ENCODE measurements around the gene CASP2. TPM values are rescaled to one million over a fixed set of nuclear protein-coding genes. Genes with fewer than 3 reads are reported as not detected.

Gene CASP2
- total and polyA plus RNA-seq, 4 donors, result 7.7 to 40.0 (median 23.3) TPM

DNA sequence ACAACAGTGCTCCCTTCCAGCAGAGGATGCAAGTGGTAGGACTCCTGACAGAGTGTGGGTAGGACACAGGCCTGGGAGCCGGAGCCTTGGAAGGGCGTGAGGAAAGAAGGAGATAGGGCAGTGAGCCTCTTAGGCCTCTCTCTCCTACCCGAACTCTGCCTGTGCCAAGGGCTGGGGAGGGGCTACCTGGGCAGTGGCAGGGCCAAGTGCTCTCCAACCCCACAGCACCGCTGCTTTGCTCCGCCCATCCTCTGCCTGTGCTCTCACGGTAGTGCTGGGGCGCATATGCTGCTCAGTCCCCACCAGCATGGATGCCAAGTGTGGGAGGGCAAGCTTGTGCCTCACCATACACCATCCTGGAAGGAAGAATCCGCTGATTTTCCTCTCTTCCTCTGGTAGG is 66.8 kb downstream of the CASP2 start:
- no peaks in the 10 kb centered on the region for H3K36me3 ChIP-seq (ENCODE audit: control insufficient read depth in 4 of 4, insufficient read depth in 4 of 4, low read length in 4 of 4)
- TF ChIP-seq, protein P1, sequence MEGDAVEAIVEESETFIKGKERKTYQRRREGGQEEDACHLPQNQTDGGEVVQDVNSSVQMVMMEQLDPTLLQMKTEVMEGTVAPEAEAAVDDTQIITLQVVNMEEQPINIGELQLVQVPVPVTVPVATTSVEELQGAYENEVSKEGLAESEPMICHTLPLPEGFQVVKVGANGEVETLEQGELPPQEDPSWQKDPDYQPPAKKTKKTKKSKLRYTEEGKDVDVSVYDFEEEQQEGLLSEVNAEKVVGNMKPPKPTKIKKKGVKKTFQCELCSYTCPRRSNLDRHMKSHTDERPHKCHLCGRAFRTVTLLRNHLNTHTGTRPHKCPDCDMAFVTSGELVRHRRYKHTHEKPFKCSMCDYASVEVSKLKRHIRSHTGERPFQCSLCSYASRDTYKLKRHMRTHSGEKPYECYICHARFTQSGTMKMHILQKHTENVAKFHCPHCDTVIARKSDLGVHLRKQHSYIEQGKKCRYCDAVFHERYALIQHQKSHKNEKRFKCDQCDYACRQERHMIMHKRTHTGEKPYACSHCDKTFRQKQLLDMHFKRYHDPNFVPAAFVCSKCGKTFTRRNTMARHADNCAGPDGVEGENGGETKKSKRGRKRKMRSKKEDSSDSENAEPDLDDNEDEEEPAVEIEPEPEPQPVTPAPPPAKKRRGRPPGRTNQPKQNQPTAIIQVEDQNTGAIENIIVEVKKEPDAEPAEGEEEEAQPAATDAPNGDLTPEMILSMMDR (IDR thresholded peaks at IDR 0.05; ENCODE audit: control extremely low read depth, extremely low read depth), result no peak
- WGBS, 2 donors, result 65 to 83% methylated on average over 6 to 8 of the region's 8 CpGs
- no peaks in the 10 kb centered on the region for H3K4me1 ChIP-seq (ENCODE audit: control insufficient read depth in 5 of 5, insufficient read depth in 5 of 5, low read length in 5 of 5)
- DNase-seq (peak in 1 of 3 donors; percentile 24), ATAC-seq (ENCODE audit: insufficient read depth, low FRiP score) (no peak)
- peaks cover 0 to 3% (median 0%) of the 10 kb centered on the region in 4 donors for H3K9me3 ChIP-seq (ENCODE audit: control insufficient read depth in 4 of 4, insufficient read depth in 3 of 4, low read length in 3 of 4)
- peaks cover 0 to 15% (median 3%) of the 10 kb centered on the region in 3 donors for H3K27me3 ChIP-seq (ENCODE audit: control insufficient read depth in 3 of 3, insufficient read depth in 3 of 3, low read length in 2 of 3)
- H3K9ac ChIP-seq (ENCODE audit: insufficient read depth in 1 of 2, low read length in 2 of 2), result no peak overlapping the region
- no peak overlapping the region for H3K27ac ChIP-seq (ENCODE audit: low read depth in 1 of 2, low read length in 1 of 2)
- H3K4me3 ChIP-seq, result no peak overlapping the region

DNA sequence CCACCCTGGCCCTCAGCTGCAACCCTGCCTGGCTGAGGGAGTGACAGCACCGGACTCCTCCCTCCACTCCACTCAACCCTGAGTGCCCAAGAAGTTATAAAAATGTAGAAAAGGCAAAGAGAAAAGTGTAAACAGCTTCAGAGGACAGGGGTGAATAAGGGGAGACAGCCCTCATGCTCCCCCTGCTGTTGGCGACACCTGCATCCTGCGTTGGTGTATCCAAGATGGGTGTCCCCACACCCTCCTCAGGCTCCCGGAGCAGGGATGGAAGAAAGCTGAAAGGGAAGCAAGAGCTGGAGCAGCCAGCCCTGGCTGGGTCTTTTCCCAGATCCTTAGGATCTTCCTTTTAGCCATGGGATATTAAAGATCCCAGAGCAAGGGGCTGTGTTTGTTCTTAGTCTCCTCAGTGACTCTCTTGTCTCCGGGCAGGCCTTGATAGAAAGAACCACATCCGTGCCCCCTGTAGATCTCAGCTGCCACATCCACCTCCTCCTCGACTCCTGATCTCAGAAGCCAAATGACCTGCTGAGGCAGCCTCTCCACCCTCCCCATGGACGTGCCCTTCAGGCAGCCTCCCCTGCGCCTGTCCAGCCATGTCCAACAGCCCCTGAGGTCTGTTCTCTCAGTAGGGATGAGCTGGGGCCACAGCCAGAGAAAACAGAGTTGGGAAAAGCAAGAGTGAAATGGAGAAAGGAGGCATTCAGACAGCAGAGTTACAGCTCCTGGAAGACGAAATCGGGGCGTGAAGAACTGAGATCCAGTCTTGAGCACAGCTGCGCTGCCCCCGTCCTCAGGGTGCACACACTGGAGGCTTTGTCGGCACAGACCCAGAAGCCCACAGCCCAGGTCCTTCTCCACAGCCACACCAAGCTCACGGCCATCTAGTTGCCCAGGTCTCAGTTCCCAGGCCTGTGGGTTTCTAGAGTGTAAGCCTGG is 67.6 kb downstream of the CASP2 start:
- Histone ChIP-seq H3K27me3 (ENCODE audit: control insufficient read depth in 3 of 3, insufficient read depth in 3 of 3, low read length in 2 of 3) (peaks cover 0 to 22% (median 3%) of the 10 kb centered on the region in 3 donors), H3K9me3 (ENCODE audit: control insufficient read depth in 4 of 4, insufficient read depth in 3 of 4, low read length in 3 of 4) (peaks cover 0 to 3% (median 0%) of the 10 kb centered on the region in 4 donors), H3K9ac (ENCODE audit: insufficient read depth in 1 of 2, low read length in 2 of 2) (no peak overlapping the region), H3K27ac (ENCODE audit: low read depth in 1 of 2, low read length in 1 of 2) (no peak overlapping the region), H3K4me1 (ENCODE audit: control insufficient read depth in 5 of 5, insufficient read depth in 5 of 5, low read length in 5 of 5) (no peaks in the 10 kb centered on the region), H3K36me3 (ENCODE audit: control insufficient read depth in 4 of 4, insufficient read depth in 4 of 4, low read length in 4 of 4) (no peaks in the 10 kb centered on the region), H3K4me3 (no peak overlapping the region)
- WGBS, 2 donors, result 88 to 95% methylated on average over 16 of the region's 16 CpGs
- TF ChIP-seq, protein P1 (IDR thresholded peaks at IDR 0.05; ENCODE audit: control extremely low read depth, extremely low read depth), result no peak
- ATAC-seq (ENCODE audit: insufficient read depth, low FRiP score) (no peak), DNase-seq (peak in 1 of 3 donors; percentile 18)

DNA sequence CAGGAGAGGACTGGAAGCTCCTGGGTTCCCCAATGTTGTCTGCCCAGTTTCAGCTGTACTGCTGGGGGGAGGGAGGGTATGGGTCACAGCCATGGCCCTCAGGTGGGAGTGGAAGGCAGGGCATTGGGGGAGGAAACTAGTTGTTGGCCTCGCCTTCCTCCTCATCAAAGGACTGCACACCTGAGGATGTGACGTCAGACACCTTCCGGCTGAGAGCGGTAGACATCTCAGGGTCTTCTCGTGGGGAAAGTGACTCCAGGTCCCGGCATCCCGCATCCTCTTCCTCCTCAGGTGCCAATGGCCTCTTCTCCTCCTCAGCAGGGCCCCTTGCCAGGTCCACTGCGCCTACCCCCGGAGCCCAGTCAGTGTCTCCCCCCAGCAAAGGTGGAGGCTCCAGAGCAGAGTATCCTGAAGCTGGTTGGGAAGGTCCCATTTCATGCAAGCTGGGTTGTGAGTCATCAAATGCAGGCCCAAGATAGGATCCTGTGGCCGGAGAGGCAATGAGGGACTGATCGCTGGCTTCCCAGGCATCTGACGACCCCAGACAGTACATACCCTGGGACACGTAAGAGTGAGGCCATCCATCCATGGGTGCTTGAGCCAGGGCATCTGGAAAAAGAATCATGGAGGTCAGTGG is 68.4 kb downstream of the CASP2 start:
- no peaks in the 10 kb centered on the region for H3K4me1 ChIP-seq (ENCODE audit: control insufficient read depth in 5 of 5, insufficient read depth in 5 of 5, low read length in 5 of 5)
- peaks cover 0 to 3% (median 0%) of the 10 kb centered on the region in 4 donors for H3K9me3 ChIP-seq (ENCODE audit: control insufficient read depth in 4 of 4, insufficient read depth in 3 of 4, low read length in 3 of 4)
- TF ChIP-seq, protein P1 (IDR thresholded peaks at IDR 0.05; ENCODE audit: control extremely low read depth, extremely low read depth), result no peak
- no peaks in the 10 kb centered on the region for H3K36me3 ChIP-seq (ENCODE audit: control insufficient read depth in 4 of 4, insufficient read depth in 4 of 4, low read length in 4 of 4)
- ATAC-seq (ENCODE audit: insufficient read depth, low FRiP score) (no peak), DNase-seq (no peak)
- no peak overlapping the region for H3K27ac ChIP-seq (ENCODE audit: low read depth in 1 of 2, low read length in 1 of 2)
- WGBS, 2 donors, result 95% methylated on average over 13 of the region's 13 CpGs
- H3K4me3 ChIP-seq, result no peak overlapping the region
- peaks cover 0 to 30% (median 3%) of the 10 kb centered on the region in 3 donors for H3K27me3 ChIP-seq (ENCODE audit: control insufficient read depth in 3 of 3, insufficient read depth in 3 of 3, low read length in 2 of 3)
- no peak overlapping the region for H3K9ac ChIP-seq (ENCODE audit: insufficient read depth in 1 of 2, low read length in 2 of 2)

Small RNAs within 50 kb of the gene (small RNA-seq; reads per million reads assigned to genes)
- not detected for gene RN7SL481P (ENCODE audit: low replicate concordance)
- gene RN7SL535P (ENCODE audit: low replicate concordance), result not detected

Other genes with a start within 250 kb of the CASP2 start
- not detected for gene OR6V1, start 236.0 kb upstream of the CASP2 start, total RNA-seq
- not detected for gene OR6V1, start 236.0 kb upstream of the CASP2 start, polyA plus RNA-seq
- 10 to 100 TPM in 1 of 2 donors, 1 to 10 TPM in 1; 1.5 to 37.1 TPM for gene PIP, start 156.3 kb upstream of the CASP2 start, total RNA-seq
- 10 to 100 TPM; 35.3 to 43.4 TPM for gene PIP, start 156.3 kb upstream of the CASP2 start, polyA plus RNA-seq
- gene TAS2R39, start 104.9 kb upstream of the CASP2 start, total RNA-seq, result not detected
- gene TAS2R39, start 104.9 kb upstream of the CASP2 start, polyA plus RNA-seq, result not detected
- not detected for gene TAS2R40, start 66.3 kb upstream of the CASP2 start, total RNA-seq
- under 1 TPM in 1 of 2 donors, not detected in 1; 0.07 TPM for gene TAS2R40, start 66.3 kb upstream of the CASP2 start, polyA plus RNA-seq
- 100 to 1,000 TPM; 110 to 130 TPM for gene GSTK1, start 24.9 kb upstream of the CASP2 start, total RNA-seq
- gene GSTK1, start 24.9 kb upstream of the CASP2 start, polyA plus RNA-seq, result 100 to 1,000 TPM; 119 TPM
- 10 to 100 TPM; 12.2 to 26.9 TPM for gene TMEM139, start 3.4 kb upstream of the CASP2 start, total RNA-seq
- 10 to 100 TPM in 1 of 2 donors, 1 to 10 TPM in 1; 8.4 to 31.8 TPM for gene TMEM139, start 3.4 kb upstream of the CASP2 start, polyA plus RNA-seq
- gene CLCN1, start 27.8 kb downstream of the CASP2 start, total RNA-seq, result under 1 TPM in 1 of 2 donors, not detected in 1; 0.18 TPM
- under 1 TPM in 1 of 2 donors, not detected in 1; 0.06 TPM for gene CLCN1, start 27.8 kb downstream of the CASP2 start, polyA plus RNA-seq
- 1 to 10 TPM in 1 of 2 donors, under 1 TPM in 1; 0.80 to 1.1 TPM for gene FAM131B, start 74.4 kb downstream of the CASP2 start, total RNA-seq
- under 1 TPM; 0.18 to 0.29 TPM for gene FAM131B, start 74.4 kb downstream of the CASP2 start, polyA plus RNA-seq
- 100 to 1,000 TPM; 100 to 310 TPM for gene ZYX, start 93.0 kb downstream of the CASP2 start, total RNA-seq
- gene ZYX, start 93.0 kb downstream of the CASP2 start, polyA plus RNA-seq, result 100 to 1,000 TPM in 1 of 2 donors, 10 to 100 TPM in 1; 98.9 to 266 TPM
- gene EPHA1, start 120.5 kb downstream of the CASP2 start, total RNA-seq, result 10 to 100 TPM in 1 of 2 donors, 1 to 10 TPM in 1; 6.1 to 13.3 TPM
- 1 to 10 TPM; 4.2 to 5.7 TPM for gene EPHA1, start 120.5 kb downstream of the CASP2 start, polyA plus RNA-seq
- gene TAS2R60, start 155.1 kb downstream of the CASP2 start, total RNA-seq, result 1 to 10 TPM in 1 of 2 donors, not detected in 1; 1.0 TPM
- under 1 TPM in 1 of 2 donors, not detected in 1; 0.05 TPM for gene TAS2R60, start 155.1 kb downstream of the CASP2 start, polyA plus RNA-seq
- under 1 TPM in 1 of 2 donors, not detected in 1; 0.77 TPM for gene TAS2R41, start 189.5 kb downstream of the CASP2 start, total RNA-seq
- not detected for gene TAS2R41, start 189.5 kb downstream of the CASP2 start, polyA plus RNA-seq